GM12892 (cell line): ENCODE data around the gene OR51B4.

Source experiments
- POLR2A ChIP-seq: IDR thresholded peaks from 2 replicates; pipeline ENCODE4 v1.6.1; 2011; ENCODE audit warnings: low read depth, low read length, control low read depth
- POLR2AphosphoS5 ChIP-seq: IDR thresholded peaks from 2 replicates; pipeline ENCODE4 v1.6.1; 2011; ENCODE audit warnings: low read depth, low read length, control low read depth
- TAF1 ChIP-seq: IDR thresholded peaks from 2 replicates; pipeline ENCODE4 v1.6.1; 2011; ENCODE audit warnings: low read depth, mild to moderate bottlenecking, control low read depth, low read length, borderline replicate concordance

DNA sequence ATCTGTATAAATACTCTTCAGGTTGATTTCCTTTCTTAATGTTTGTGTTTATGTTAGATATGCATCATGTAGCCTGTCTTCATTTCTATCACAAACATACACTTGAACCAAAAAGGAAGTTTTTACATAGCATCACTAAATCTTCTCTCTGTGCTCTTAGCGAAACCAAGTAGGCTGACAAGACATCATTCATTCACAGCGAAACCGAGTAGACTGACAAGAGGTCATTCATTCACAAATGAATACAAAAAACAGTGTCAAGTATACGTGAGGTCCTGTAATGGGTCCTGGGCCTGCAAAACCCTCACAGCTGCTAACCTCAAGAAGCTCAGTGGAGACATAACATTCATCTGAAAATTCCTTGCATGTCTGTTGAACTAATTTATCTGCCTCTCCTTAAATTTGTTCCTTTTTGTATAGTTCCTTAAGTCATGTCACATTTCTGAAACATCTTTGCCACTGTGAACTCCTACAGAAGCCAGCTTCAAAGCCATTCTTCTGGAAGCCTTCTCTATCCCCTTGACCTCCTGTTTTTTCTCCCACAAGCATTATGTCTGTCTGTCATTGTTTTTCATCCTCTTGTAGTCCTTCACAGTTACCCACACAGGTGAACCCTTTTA, 22.2 kb downstream of the OR51B4 start:
- TF ChIP-seq POLR2AphosphoS5 (no peak), POLR2A (no peak), TAF1 (no peak)
